HG02970 (cell line): ENCODE data around the gene PTH1R.

Experiments used
- ATAC-seq: cut with Tn5 transposase; IDR thresholded peaks from one replicate; pipeline ENCODE4 v1.9.1; 2021; ENCODE audit warnings: mild to moderate bottlenecking, moderate library complexity, moderate number of reproducible peaks; ENCODE audit not compliant: unreplicated experiment, low FRiP score

The PTH1R gene

DNA sequence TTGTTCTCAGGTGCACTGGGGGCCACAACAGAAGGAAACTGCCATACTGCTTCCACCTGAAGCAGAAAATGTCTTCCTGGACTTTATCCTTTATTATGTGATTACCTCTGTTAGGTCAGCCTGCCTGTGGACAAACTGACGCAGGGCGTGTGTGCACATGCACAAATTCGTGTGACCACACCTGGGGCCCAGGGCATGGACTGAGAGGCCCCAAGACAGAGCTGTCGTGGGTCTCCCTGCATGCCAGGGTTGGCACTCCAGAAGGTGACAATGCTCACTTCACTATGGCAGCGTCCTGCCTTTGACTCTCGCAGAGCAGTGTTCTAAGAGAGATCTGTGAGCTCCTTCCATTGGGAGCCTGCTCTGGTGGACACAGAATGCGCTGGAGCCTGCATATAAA, 64.6 kb downstream of the PTH1R start:
- no peak for ATAC-seq

GRCh38 chr3:46942481-46943236, 65.1 kb downstream of the PTH1R start:
- no peak for ATAC-seq

DNA sequence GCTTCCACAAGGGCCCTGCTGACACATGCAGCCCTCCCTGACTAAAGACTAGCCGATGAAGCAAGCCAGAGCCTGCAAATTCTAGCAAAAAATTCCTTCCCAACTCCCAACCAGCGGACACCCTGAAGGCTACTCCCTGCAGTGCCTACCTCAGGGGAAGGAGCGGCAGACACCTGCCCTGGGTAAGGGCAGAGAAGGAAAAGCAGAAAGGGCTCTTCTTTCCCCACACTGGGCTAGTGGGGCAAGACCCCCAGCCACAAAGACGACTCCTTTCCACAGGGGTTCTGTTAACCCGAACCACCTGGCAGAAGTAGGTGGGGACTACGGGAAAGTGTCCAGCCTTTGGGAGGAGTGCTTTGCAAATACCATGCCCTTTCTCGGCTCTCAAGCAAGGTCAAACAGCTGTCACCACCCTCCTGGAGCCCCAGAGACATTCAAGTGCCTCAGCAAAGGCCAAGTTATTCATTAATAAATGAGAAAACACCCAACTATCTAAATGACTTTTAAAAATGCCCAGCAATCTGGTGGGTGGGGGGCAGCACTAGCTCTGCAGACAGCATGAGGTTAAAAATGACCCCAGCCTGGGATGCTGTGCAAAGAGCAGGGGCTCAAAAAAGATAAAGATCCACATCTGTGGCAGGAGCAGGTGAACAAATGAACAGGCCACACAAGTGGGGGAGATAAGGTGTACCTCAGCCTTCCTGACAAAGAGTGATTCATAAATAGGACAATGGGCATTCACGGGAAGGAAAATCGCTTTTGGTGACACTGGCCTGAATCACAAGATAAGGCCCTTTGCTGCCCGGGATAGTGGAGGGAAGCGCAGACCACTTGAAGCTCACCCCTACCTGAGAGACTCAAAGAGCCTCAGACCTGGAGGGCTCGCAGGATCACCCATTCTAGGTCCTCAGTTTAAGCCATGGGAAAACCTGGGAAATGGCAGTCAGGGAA, 66.0 kb downstream of the PTH1R start:
- ATAC-seq, result no peak

DNA sequence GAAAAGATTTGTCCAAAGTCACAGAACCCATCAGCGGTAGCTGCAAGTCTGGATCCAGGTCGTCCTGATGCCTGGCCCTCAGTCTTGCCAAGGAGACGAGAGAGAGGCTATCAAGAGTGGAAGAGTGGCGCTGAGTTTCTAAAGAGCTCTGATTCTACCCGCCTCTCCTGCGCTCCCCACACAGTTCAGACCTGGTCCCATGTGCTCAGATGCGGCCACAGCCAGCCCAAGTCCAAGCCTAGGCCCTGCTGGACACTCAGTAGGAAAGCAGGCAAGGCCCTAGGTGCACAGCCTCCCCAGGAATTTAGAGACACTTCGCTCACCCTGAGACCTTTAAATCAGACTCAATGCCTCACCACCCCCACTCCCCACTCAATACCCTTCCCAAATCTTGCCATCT, 66.7 kb downstream of the PTH1R start:
- ATAC-seq, result no peak

DNA sequence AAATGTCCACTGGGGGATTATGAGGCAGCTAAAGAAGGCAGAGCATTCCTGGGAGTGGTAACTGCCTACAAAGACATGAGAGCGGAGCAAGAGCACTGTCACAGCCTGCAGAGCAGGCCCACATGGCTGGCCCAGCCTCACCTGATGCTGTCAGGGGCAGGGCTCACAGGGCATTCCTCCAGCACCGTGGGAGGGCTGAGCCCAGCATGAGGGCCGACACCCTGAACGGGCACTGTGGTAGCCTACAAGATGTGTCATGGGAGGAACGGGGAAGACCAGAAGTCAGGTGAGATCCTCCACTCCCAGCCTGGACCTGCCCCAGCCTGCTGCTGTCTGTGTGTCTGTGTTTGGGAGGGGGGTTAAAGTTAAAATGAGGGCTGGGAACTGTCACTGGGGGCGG, 68.9 kb downstream of the PTH1R start:
- no peak for ATAC-seq

DNA sequence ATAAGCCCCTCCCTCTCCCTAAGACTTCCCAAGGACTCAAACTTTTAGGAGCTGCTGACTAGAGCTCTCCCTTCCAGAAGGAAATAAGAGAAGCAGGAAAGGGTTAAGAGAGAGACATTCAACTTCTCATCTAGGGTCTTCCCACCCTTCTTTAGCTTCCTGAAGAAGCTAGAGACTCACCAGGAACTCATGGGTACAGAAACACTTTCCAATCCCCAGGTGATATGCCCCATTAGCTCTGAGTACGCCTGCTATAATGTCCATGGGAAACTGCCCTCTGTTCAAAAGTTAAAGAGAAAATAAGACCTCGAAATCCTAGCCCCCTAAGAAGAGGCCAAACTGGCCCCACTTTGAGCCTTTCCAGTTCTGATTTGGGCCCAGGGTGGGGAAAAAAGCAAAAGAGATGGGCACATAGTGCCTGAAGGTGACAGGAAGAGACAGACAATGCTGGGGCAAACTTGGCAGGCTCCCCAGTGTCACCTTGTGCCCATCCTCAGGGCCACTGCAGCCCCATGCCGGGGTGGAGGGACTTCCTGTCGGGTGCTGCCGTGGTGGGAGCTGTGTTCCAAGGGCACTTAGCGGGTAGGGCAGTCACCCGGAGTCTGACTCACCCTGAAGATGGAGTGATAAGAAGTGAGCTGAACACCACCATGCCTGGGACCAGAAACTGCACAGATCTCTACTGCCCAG, 69.5 kb downstream of the PTH1R start:
- no peak for ATAC-seq

DNA sequence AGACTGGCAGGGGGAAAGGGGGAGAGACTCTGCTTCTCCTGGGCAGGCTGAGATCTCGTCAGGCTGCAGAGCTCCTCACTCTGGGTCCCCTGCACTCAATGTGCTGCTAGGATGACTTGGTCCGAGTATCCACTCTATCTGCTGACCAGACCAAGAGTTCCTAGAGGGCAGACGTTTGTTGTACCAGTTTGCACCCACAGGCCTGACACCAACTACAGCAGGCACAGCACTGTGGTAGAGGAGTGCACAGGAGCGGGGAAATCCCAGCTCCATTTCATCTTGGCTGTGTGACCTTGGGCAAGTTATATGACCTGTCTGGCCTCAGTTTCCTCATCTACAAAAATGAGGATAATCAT, 70.0 kb downstream of the PTH1R start:
- no peak for ATAC-seq

DNA sequence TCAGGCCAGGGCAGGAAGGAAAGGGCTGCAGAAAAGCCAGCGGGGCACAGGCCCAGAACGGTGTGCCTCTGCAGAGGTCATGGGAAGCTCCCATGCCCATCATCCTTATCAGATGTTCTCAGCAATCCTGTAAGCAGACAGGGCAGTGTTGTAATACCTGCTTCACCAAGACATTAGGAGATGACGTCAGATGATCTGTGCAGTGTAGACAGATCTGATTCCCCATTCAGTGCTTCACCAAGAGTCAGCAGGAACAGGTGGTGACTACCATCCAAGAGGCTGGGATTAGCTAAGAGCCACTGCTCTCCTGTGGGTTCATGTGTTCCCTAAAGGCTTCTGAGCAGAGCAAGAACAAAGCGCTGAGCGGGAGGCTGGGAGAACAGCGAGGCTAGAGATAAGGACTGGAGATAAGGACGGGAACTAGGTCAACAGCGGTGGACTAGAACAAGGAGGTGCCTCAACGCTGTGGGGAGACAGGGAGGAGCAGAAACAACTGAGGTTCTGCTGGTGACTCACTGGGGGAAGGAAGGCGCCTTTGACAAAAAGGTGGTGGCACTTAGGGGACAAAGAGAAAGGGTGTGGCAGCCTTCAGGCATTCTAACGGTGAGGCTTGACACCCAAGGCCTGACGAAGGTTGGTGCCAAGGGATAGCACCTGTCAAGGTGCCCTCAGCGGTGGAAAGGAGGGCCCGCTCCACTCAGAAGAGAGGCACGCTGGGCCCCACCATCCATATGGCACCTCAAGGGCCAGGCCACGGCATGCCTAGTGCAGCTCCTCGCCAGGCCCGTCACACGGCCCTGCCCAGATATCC, 70.7 kb downstream of the PTH1R start:
- no peak for ATAC-seq

GRCh38 chr3:46948830-46949671, 71.5 kb downstream of the PTH1R start:
- no peak for ATAC-seq

- ATAC-seq, result no peak
Observed at GRCh38 chr3:46950177-46950576, 72.7 kb downstream of the PTH1R start.

- ATAC-seq, result no peak
Observed at GRCh38 chr3:46950650-46951241, 73.2 kb downstream of the PTH1R start.

GRCh38 chr3:46952813-46953212, 75.3 kb downstream of the PTH1R start:
- ATAC-seq, result no peak
